Measurements from ENCODE around the gene AQP7.
"Not testable (repeated sequence)": the region's sequence is repeated elsewhere in the genome, so short reads cannot be mapped to it uniquely, and the experiment has no call there.

AQP7 gene

GRCh38 chr9:33402371-33402770 lies at the start of gene AQP7:
TSS of gene AQP7 (minus strand) at chr9:33402568. CDS start at chr9:33401262, 1,306 bp downstream.
- not testable (repeated sequence) for DNase-seq (ENCODE audit: low read depth)

DNA sequence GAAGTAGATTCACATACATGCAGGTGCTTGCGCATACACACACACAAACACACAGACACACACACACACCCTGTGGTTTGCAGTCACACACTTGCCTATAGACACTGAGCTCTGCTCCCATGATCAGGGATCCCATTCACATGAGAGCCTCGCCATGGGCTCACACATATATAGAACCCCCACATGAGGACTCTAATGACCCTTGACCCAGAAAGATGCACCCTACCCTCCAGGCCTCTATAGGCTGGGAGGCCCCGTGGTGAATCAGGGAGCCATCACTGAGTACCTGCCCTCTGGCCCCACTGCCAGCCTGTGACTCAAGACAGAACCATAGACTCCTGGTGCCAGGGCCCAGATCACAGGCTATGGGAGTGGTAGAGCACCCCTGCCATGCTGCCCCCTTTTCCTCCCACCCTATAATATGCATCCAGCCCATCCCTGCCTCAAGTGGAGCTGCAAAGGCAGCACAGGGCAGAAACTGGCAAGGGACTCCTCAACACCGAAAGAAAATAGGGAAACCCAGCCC lies 48.3 kb upstream of the AQP7 start:
- no peak for DNase-seq (ENCODE audit: low read depth)

GRCh38 chr9:33449715-33450114 lies 47.3 kb upstream of the AQP7 start:
- no peak for DNase-seq (ENCODE audit: low read depth)

GRCh38 chr9:33447799-33448553 lies 45.6 kb upstream of the AQP7 start:
- DNase-seq (ENCODE audit: low read depth) = no peak

- DNase-seq (ENCODE audit: low read depth) = peak; percentile 44
These were observed 44.8 kb upstream of the AQP7 start, which contains the start of gene AQP3 for GRCh38 chr9:33446946-33447798. TSS of gene AQP3 (minus strand) at chr9:33447593. CDS start at chr9:33447530, 63 bp downstream.

DNA sequence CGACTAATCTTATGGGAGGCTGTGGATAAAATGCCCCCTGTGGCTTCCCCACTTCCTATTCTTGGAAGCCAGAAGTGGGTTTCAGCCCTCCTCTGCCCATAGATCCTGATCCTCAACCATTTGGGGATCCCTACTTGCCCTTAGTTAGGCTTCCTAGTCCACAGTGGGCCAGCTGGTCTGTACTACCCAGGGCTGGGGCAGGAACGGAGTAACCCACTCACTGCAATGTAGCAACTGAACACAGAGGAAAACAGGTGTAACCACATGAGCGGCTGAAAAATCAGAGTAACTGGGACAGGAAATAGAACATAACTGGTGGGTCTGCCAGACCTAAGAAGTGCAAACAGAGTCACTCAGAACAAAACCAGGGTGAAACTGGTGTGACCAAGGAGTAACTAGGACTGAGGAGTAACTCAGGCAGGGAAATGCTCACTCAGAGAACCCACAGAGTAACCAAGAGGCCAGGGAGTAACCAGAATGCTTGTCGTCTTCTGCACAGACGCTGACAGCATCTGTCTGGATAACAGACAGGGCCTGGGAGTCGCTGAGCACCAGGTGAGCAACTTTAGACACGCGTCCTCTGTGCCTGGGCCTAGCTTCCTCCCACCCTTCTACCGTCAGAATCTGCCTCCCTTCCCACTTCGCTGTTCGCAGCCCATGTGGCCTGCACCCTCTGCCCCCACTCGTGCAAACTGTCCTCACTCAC lies 44.0 kb upstream of the AQP7 start:
- peak; percentile 46 for DNase-seq (ENCODE audit: low read depth)

- DNase-seq (ENCODE audit: low read depth) = no peak
These were observed 43.2 kb upstream of the AQP7 start for GRCh38 chr9:33445389-33446239.

DNA sequence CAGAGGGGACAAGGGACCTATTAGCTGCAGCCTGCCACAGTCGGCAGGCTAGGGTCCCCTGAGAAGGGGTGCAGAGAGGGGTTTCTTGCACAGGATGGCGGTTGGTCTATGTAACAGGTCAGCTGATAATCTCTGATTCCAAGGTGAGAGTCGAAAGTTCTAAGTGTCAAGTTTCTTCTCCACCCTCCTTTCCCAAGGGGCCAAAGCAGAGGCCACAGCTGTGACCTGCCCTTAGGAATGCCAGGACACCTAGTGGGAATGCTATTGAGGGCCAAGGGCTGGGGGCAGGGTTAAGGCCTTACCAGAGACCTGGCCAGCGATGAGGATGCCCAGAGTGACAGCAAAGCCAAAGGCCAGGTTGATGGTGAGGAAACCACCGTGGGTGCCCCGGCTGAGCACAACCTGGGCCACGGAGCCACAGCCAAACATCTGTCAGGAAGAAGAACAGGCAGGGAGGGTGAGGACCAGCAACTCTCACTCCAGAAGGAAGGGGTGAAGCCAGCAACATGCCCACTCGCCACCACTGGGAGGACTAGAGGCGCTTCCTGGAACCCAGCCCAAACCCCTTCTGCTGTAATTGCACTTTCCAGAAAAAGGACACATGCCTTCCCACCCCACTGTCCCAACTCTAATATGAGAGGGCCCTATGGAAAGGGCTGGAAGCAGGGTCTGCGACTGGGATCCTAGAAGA lies 41.2 kb upstream of the AQP7 start:
- no peak for DNase-seq (ENCODE audit: low read depth)

- no peak for DNase-seq (ENCODE audit: low read depth)
These were observed 40.7 kb upstream of the AQP7 start for GRCh38 chr9:33443047-33443446.

- DNase-seq (ENCODE audit: low read depth) = no peak
These were observed 39.8 kb upstream of the AQP7 start for GRCh38 chr9:33442125-33442524.

GRCh38 chr9:33440609-33441008 lies 38.2 kb upstream of the AQP7 start:
- DNase-seq (ENCODE audit: low read depth) = no peak

GRCh38 chr9:33440204-33440603 lies 37.8 kb upstream of the AQP7 start:
- no peak for DNase-seq (ENCODE audit: low read depth)

- no peak for DNase-seq (ENCODE audit: low read depth)
These were observed 37.4 kb upstream of the AQP7 start for GRCh38 chr9:33439731-33440130.

- no peak for DNase-seq (ENCODE audit: low read depth)
These were observed 36.7 kb upstream of the AQP7 start for GRCh38 chr9:33438926-33439680.

DNA sequence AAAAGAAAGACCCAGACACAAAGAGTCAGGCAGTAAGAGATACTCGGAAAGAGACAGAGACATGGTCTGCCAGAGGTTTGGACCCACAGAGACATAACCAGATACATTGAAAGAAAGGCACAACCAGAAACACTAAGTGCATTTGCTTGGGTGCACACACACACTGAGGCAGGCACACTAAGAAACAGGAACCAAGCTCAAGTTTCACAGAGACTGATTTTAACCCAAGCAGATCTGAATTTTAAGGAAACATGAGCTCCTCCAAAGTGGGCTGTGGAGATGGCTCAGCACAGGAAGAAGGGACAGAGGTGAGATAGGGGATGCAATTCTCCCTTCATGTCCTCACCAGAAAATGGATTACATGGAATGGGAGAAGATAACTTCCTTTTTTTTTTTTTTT lies 35.5 kb upstream of the AQP7 start:
- DNase-seq (ENCODE audit: low read depth) = no peak

- DNase-seq (ENCODE audit: low read depth) = no peak
These were observed 34.8 kb upstream of the AQP7 start for GRCh38 chr9:33437205-33437604.

DNA sequence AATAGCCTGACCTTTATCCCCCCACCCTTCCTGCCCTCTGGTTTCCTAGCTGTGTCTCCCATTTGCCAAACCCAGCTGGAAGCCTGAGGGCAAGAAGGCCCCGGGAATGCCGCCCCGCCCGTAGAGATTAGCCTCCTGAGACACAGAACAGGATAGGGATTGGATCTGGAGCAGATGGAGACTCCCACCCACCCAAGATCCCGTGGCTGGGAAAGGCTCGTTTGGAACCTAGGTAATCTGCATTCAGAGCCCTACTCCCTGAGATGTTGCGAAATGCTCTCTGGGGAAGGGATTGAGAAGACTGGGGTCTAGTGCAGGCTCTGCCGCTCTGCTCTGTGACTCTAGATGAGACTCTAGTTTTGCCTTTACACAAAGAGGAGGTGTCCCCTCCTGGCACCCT lies 34.1 kb upstream of the AQP7 start:
- no peak for DNase-seq (ENCODE audit: low read depth)

DNA sequence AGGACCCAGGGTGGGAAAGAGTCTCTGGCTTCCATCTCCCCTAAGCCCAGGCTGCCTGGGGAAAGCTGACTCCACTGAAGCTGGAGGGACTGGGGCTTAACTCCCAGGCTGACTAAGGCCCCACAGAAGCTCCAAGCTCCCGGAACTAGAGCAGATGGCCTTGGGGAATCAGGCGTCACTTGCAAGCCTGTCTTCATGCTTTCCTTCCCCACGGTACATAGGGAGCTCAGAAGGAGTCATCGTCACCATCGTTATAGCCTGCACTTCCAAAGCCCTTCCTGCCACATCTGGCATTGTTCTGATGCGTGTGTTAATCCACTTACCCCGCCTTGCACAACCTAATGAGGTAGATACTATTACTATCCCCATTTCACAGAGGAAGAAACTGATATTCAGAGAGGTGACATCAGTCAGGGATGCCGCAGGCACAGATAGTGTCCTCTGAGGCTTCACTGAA lies 33.5 kb upstream of the AQP7 start:
- DNase-seq (ENCODE audit: low read depth) = no peak

GRCh38 chr9:33434317-33435105 lies 32.1 kb upstream of the AQP7 start:
- no peak for DNase-seq (ENCODE audit: low read depth)

Measured in activated T-cell treated with anti-CD3 and anti-CD28 coated beads for 24 hours (primary cell).